ENCODE results near the gene CAPN15.
A peak's percentile ranks its signal among the peaks of the same experiment; 100 is the strongest.

Gene CAPN15

GRCh38 chr16:566475-567372 lies 39.2 kb downstream of the CAPN15 start, which contains the start of gene NHLRC4:
NHLRC4 (plus strand) TSS chr16:567005; CDS start chr16:568048, 1,043 bp downstream.
- peak within 1 kb of the TSS; percentile 38 for H3K4me3 ChIP-seq (ENCODE audit: low read depth, low read length)
- TF ChIP-seq, protein P1, sequence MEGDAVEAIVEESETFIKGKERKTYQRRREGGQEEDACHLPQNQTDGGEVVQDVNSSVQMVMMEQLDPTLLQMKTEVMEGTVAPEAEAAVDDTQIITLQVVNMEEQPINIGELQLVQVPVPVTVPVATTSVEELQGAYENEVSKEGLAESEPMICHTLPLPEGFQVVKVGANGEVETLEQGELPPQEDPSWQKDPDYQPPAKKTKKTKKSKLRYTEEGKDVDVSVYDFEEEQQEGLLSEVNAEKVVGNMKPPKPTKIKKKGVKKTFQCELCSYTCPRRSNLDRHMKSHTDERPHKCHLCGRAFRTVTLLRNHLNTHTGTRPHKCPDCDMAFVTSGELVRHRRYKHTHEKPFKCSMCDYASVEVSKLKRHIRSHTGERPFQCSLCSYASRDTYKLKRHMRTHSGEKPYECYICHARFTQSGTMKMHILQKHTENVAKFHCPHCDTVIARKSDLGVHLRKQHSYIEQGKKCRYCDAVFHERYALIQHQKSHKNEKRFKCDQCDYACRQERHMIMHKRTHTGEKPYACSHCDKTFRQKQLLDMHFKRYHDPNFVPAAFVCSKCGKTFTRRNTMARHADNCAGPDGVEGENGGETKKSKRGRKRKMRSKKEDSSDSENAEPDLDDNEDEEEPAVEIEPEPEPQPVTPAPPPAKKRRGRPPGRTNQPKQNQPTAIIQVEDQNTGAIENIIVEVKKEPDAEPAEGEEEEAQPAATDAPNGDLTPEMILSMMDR (IDR thresholded peaks at IDR 0.05; ENCODE audit: borderline replicate concordance, insufficient read depth, low read depth, low read length) = no peak

- peak overlapping the region; percentile 38 for H3K4me3 ChIP-seq (ENCODE audit: low read depth, low read length)
- TF ChIP-seq, protein P1 (IDR thresholded peaks at IDR 0.05; ENCODE audit: borderline replicate concordance, insufficient read depth, low read depth, low read length) = no peak
Measured at GRCh38 chr16:567373-568256, 40.1 kb downstream of the CAPN15 start.

DNA sequence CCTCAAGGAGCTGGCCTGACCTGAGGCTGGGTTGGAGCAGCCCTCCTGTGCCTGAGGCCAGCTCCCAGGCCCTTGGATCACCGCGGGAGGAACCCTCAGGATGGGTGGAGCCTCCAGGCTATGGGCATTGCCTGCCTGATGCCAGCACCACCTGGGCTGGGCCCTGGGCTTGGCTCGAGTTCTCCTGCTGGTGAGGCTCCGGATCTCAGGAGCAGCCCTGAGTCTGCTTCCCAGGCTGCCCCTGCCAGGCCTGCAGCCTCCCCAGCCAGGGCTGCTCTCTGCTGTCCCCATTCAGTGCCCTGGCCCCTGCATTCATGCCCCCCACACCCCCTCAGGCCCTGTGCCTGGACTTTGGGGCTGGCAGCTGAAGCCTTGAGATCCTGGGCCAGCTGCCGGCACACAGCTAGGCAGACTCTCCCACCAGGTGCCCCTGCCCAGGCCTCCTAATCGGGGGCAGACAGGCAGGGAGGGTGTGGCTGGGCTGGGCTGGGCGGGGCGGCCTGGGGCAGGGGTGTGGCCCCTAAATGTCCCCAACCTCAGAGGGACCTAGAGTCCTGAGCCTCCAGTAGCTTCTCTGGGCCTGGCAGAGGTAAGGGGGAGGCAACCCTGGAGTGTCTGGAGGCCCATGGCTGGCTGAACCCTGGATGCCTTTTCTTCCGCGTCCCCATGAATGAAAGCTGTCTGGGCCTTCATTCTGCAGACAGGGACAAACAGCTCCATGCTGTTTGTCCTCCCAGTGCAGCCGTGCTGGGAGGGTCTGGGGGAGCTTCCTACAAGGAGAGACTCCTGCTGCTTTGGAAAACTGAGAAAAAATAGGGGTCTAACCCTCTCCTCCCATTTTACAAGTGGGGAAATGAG lies 41.1 kb downstream of the CAPN15 start:
- H3K4me3 ChIP-seq (ENCODE audit: low read depth, low read length) = no peak overlapping the region
- TF ChIP-seq, protein P1 (IDR thresholded peaks at IDR 0.05; ENCODE audit: borderline replicate concordance, insufficient read depth, low read depth, low read length) = no peak

DNA sequence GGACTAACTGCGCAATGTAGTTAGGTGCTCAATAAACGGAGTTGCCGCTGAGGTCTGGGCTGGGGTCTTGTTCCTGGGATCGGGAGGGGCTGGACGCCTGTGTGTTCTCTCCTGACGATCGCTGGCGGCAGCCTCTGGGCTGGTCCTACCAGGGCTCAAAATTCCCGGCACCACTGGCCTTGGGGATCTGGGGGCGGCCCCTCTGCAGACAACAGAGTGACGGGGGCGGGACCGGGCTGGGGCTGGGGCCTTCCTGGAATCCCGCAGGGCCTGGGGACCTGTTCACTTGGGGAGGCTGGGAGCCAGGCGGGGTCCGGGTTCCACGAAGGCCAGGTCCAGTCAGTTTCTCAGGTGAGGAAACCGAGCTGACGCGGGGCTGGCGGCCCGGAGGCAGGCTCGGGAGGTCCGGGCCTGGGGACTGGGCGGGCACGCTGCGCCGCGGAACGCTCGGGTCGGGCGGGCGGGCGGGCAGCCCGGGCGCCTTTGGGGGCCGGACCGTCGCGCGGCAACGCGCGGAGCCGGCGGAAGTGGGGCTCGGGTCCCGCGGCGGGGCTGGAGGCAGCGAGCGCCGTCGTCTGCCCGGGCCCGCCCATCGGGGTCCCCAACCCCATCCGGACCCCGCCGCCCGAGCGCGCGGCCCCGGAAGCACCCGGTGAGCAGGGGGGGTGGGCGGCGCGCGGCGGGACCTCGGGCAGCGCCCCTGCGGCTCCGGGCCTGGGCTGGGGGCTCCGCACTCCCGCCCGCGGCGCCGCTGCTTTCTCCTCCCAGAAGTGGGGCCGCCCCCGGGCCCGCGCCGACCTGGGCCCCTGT lies 42.1 kb downstream of the CAPN15 start, which contains the start of gene PIGQ:
Gene PIGQ (plus strand): TSS at position 524 of the 810 bp plus-strand sequence. CDS start 4,107 bp downstream, outside the sequence.
- TF ChIP-seq, protein P1 (IDR thresholded peaks at IDR 0.05; ENCODE audit: borderline replicate concordance, insufficient read depth, low read depth, low read length) = no peak
- H3K4me3 ChIP-seq (ENCODE audit: low read depth, low read length) = peak within 1 kb of the TSS; percentile 80

- TF ChIP-seq, protein P1 (IDR thresholded peaks at IDR 0.05; ENCODE audit: borderline replicate concordance, insufficient read depth, low read depth, low read length) = no peak
- no peak overlapping the region for H3K4me3 ChIP-seq (ENCODE audit: low read depth, low read length)
Measured at GRCh38 chr16:572865-573650, 45.5 kb downstream of the CAPN15 start.
